SK-N-SH treated with all-trans-retinoic acid at 6 μM for 48 hours (cell line): ENCODE data around the gene ACTR2.

Experiments
- ATAC-seq: fragments of 200-7000 bp; cut with Tn5 transposase; 3 replicates; pipeline ENCODE4 v1.9.1; 2020; ENCODE audit warnings: mild to moderate bottlenecking, moderate library complexity
- ARNTL ChIP-seq: fragments of 450-650 bp; formaldehyde crosslinking; IDR thresholded peaks from 2 replicates; pipeline ENCODE4 v1.5.0; 2020; ENCODE audit warnings: low read depth, mild to moderate bottlenecking, moderate library complexity, borderline replicate concordance
- BACH2 ChIP-seq: fragments of 250-450 bp; sonication (Bioruptor Pico); IDR thresholded peaks from 2 replicates; pipeline ENCODE4 v1.9.0; 2021; ENCODE audit warnings: mild to moderate bottlenecking, borderline replicate concordance
- CSDC2 ChIP-seq: fragments of 250-450 bp; sonication (Bioruptor Pico); IDR thresholded peaks from 2 replicates; pipeline ENCODE4 v1.5.0; 2020; ENCODE audit warnings: mild to moderate bottlenecking, moderate library complexity
- GLIS3 ChIP-seq: fragments of 250-450 bp; sonication (Bioruptor Pico); IDR thresholded peaks from 2 replicates; pipeline ENCODE4 v1.5.0; 2020; ENCODE audit warnings: mild to moderate bottlenecking, moderate library complexity
- ISL1 ChIP-seq: fragments of 250-450 bp; sonication (Bioruptor Pico); IDR thresholded peaks from 2 replicates; pipeline ENCODE4 v2.1.2; 2022; ENCODE audit warnings: mild to moderate bottlenecking, moderate library complexity
- OSR1 ChIP-seq: fragments of 250-450 bp; sonication (Bioruptor Pico); IDR thresholded peaks from 2 replicates; pipeline ENCODE4 v1.8.0; 2022; ENCODE audit warnings: moderate library complexity, mild to moderate bottlenecking, inconsistent platforms
- PPARA ChIP-seq: fragments of 250-450 bp; sonication (Bioruptor Pico); IDR thresholded peaks from 2 replicates; pipeline ENCODE4 v1.5.0; 2020; ENCODE audit warnings: mild to moderate bottlenecking, borderline replicate concordance
- RARB ChIP-seq: fragments of 250-450 bp; sonication (Bioruptor Pico); IDR thresholded peaks from 2 replicates; pipeline ENCODE4 v1.8.0; 2021; ENCODE audit warnings: mild to moderate bottlenecking, moderate library complexity
- SNAI2 ChIP-seq: fragments of 250-450 bp; sonication (Bioruptor Pico); IDR thresholded peaks from 2 replicates; pipeline ENCODE4 v1.5.0; 2020; ENCODE audit warnings: mild to moderate bottlenecking, moderate library complexity
- TCF4 ChIP-seq: fragments of 250-450 bp; sonication (Bioruptor Pico); IDR thresholded peaks from 2 replicates; pipeline ENCODE4 v1.8.0; 2021; ENCODE audit warnings: mild to moderate bottlenecking, moderate library complexity, borderline replicate concordance
- TOX ChIP-seq: fragments of 250-450 bp; sonication (Bioruptor Pico); IDR thresholded peaks from 2 replicates; pipeline ENCODE4 v1.8.0; 2021; ENCODE audit warnings: mild to moderate bottlenecking, moderate library complexity, borderline replicate concordance
- ZC3H10 ChIP-seq: fragments of 250-450 bp; sonication (Bioruptor Pico); IDR thresholded peaks from 2 replicates; pipeline ENCODE4 v1.5.1; 2021; ENCODE audit warnings: mild to moderate bottlenecking, moderate library complexity
- ZFP3 ChIP-seq: fragments of 250-450 bp; sonication (Bioruptor Pico); IDR thresholded peaks from 2 replicates; pipeline ENCODE4 v1.5.0; 2020; ENCODE audit warnings: mild to moderate bottlenecking, moderate library complexity
- ZFP30 ChIP-seq: fragments of 450-650 bp; formaldehyde crosslinking; IDR thresholded peaks from 2 replicates; pipeline ENCODE4 v1.5.0; 2022; ENCODE audit warnings: mild to moderate bottlenecking, moderate library complexity
- ZNF565 ChIP-seq: fragments of 450-650 bp; formaldehyde crosslinking; conservative IDR thresholded peaks from 2 replicates; pipeline ENCODE4 v1.5.0; 2020; ENCODE audit warnings: low read depth, mild to moderate bottlenecking, moderate library complexity
- ZNF70 ChIP-seq: fragments of 450-650 bp; formaldehyde crosslinking; IDR thresholded peaks from 2 replicates; pipeline ENCODE4 v1.5.0; 2020; ENCODE audit warnings: mild to moderate bottlenecking, moderate library complexity
- ZNF8 ChIP-seq: fragments of 450-650 bp; formaldehyde crosslinking; IDR thresholded peaks from 2 replicates; pipeline ENCODE4 v1.5.0; 2020; ENCODE audit warnings: mild to moderate bottlenecking, moderate library complexity
- TF ChIP-seq, protein P1 (sequence below): fragments of 250-450 bp; sonication (Bioruptor Pico); IDR thresholded peaks from 2 replicates; pipeline ENCODE4 v1.8.0; 2021; ENCODE audit warnings: low read depth, mild to moderate bottlenecking, moderate library complexity, borderline replicate concordance
- TF ChIP-seq, protein P2 (sequence below): fragments of 250-450 bp; sonication (Bioruptor Pico); IDR thresholded peaks from 2 replicates; pipeline ENCODE4 v1.8.0; 2020; ENCODE audit warnings: mild to moderate bottlenecking, moderate library complexity, borderline replicate concordance
- TF ChIP-seq, protein P3 (sequence below): fragments of 250-450 bp; sonication (Bioruptor Pico); IDR thresholded peaks from 2 replicates; pipeline ENCODE4 v1.5.1; 2020; ENCODE audit warnings: low read depth, mild to moderate bottlenecking, moderate library complexity
- TF ChIP-seq, protein P4 (sequence below): fragments of 250-450 bp; sonication (Bioruptor Pico); IDR thresholded peaks from 2 replicates; pipeline ENCODE4 v1.5.1; 2021; ENCODE audit warnings: mild to moderate bottlenecking, moderate library complexity

Gene ACTR2

DNA sequence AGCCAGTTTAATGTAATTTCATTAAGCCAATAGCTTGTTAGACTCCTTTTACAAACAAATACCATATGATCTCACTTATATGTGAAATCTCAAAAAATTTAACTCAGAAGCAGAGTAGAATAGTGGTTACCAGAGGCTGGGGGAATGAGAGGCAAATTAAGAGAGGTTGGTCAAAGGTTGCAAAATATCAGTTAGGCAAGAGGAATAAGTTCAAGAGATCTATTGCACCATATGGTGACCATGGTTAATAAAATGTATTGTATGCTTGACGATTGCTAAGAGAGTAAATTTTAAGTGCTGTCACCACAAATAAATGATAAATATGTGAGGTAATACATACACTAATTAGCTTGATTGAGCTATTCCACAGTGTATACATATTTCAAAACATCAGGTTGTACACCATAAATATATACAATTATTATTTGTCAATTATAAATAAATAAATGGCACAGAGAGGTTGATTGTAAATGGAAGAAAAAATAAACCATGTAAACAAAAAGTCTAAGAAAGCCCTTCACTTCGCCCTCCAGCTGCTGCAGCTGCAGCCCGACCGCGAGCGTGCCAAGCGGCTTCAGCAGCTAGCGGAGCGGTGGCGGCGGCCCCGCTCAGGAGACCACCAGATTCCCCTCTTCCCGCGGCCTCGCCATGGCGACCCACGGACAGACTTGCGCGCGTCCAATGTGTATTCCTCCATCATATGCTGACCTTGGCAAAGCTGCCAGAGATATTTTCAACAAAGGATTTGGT, 23.0 kb upstream of the ACTR2 start (continued):
- TF ChIP-seq, protein P1, sequence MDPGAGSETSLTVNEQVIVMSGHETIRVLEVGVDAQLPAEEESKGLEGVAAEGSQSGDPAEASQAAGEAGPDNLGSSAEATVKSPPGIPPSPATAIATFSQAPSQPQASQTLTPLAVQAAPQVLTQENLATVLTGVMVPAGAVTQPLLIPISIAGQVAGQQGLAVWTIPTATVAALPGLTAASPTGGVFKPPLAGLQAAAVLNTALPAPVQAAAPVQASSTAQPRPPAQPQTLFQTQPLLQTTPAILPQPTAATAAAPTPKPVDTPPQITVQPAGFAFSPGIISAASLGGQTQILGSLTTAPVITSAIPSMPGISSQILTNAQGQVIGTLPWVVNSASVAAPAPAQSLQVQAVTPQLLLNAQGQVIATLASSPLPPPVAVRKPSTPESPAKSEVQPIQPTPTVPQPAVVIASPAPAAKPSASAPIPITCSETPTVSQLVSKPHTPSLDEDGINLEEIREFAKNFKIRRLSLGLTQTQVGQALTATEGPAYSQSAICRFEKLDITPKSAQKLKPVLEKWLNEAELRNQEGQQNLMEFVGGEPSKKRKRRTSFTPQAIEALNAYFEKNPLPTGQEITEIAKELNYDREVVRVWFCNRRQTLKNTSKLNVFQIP (CRISPR knock-in tag), result no peak
- TF ChIP-seq, protein P2, sequence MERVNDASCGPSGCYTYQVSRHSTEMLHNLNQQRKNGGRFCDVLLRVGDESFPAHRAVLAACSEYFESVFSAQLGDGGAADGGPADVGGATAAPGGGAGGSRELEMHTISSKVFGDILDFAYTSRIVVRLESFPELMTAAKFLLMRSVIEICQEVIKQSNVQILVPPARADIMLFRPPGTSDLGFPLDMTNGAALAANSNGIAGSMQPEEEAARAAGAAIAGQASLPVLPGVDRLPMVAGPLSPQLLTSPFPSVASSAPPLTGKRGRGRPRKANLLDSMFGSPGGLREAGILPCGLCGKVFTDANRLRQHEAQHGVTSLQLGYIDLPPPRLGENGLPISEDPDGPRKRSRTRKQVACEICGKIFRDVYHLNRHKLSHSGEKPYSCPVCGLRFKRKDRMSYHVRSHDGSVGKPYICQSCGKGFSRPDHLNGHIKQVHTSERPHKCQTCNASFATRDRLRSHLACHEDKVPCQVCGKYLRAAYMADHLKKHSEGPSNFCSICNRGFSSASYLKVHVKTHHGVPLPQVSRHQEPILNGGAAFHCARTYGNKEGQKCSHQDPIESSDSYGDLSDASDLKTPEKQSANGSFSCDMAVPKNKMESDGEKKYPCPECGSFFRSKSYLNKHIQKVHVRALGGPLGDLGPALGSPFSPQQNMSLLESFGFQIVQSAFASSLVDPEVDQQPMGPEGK (CRISPR knock-in tag), result no peak
- no peak for TF ChIP-seq OSR1 (CRISPR knock-in tag)

DNA sequence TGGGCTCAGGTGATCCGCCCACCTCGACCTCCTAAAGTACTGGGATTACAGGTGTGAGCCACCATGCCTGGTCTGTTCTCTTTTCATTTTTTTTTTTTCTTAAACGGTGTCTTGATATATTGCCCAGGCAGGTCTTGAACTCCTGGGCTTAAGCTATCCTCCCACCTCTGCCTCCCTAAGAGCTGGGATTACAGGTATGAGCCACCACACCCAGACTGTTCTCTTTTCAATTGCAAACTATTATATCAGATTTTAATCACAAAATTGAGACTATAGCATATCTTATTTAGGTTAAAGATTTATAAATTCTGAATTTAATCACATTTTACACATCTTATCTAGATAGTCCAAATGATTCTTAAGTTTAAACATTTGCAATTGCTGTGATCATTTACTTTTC, 15.5 kb upstream of the ACTR2 start:
- TF ChIP-seq RARB (CRISPR knock-in tag) (no peak), ARNTL (CRISPR knock-in tag) (no peak), ZFP30 (CRISPR knock-in tag) (no peak)
- TF ChIP-seq, protein P1 (CRISPR knock-in tag), result no peak
- ATAC-seq, result no peak

DNA sequence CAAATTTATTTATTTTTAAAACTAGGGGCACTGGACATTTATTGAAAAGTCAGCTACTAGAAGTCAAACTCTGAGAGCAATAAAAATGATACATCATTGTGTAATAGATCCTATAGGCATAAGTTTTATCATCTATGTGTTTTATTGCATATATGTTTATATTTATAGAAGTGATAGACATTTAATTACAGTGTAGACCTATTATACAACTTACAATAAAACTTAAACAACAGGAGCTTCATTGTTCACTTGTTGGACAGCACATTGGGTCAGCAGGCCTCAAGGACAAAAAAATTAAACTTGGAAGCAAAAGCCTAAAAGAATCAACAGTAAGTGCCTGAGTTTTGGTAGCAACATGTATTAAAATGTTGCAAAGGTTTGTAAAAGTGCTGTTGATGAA, 15.0 kb upstream of the ACTR2 start:
- no peak for ATAC-seq
- TF ChIP-seq ZNF70 (CRISPR knock-in tag) (no peak), TOX (CRISPR knock-in tag) (no peak), GLIS3 (CRISPR knock-in tag) (no peak), TCF4 (no peak), BACH2 (CRISPR knock-in tag) (no peak), ISL1 (CRISPR knock-in tag) (no peak), ZNF565 (CRISPR knock-in tag) (no peak), RARB (CRISPR knock-in tag) (no peak), PPARA (CRISPR knock-in tag) (no peak), OSR1 (CRISPR knock-in tag) (no peak)
- TF ChIP-seq, protein P3, sequence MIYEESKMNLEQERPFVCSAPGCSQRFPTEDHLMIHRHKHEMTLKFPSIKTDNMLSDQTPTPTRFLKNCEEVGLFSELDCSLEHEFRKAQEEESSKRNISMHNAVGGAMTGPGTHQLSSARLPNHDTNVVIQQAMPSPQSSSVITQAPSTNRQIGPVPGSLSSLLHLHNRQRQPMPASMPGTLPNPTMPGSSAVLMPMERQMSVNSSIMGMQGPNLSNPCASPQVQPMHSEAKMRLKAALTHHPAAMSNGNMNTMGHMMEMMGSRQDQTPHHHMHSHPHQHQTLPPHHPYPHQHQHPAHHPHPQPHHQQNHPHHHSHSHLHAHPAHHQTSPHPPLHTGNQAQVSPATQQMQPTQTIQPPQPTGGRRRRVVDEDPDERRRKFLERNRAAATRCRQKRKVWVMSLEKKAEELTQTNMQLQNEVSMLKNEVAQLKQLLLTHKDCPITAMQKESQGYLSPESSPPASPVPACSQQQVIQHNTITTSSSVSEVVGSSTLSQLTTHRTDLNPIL, result no peak
- TF ChIP-seq, protein P4, sequence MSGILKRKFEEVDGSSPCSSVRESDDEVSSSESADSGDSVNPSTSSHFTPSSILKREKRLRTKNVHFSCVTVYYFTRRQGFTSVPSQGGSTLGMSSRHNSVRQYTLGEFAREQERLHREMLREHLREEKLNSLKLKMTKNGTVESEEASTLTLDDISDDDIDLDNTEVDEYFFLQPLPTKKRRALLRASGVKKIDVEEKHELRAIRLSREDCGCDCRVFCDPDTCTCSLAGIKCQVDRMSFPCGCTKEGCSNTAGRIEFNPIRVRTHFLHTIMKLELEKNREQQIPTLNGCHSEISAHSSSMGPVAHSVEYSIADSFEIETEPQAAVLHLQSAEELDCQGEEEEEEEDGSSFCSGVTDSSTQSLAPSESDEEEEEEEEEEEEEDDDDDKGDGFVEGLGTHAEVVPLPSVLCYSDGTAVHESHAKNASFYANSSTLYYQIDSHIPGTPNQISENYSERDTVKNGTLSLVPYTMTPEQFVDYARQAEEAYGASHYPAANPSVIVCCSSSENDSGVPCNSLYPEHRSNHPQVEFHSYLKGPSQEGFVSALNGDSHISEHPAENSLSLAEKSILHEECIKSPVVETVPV (CRISPR knock-in tag), result no peak

DNA sequence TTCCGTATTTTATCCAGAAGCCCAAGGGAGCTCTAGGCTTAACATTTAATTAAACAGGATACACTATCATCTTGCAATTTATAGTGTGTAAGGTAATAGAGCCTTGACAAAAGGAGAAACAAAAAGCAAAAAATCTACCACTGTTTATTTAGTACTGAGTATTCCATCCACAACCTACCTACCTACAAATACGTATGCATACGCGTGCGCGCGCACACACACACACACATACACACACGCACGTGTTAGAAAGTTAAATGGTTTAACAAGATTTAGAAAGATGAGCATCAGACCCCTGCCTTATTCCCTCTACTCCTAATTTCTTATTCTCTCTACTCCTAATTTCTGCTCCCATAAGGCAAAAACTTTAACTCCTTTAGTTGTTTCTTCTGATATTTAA, 14.6 kb upstream of the ACTR2 start:
- no peak for ATAC-seq
- TF ChIP-seq, protein P4 (CRISPR knock-in tag), result no peak
- TF ChIP-seq ZNF8 (CRISPR knock-in tag) (no peak), ZFP3 (no peak), CSDC2 (CRISPR knock-in tag) (no peak), TCF4 (no peak), OSR1 (CRISPR knock-in tag) (no peak), PPARA (CRISPR knock-in tag) (no peak), ZC3H10 (no peak), RARB (CRISPR knock-in tag) (no peak), TOX (CRISPR knock-in tag) (no peak), SNAI2 (CRISPR knock-in tag) (no peak), GLIS3 (CRISPR knock-in tag) (no peak), ARNTL (CRISPR knock-in tag) (no peak), ZFP30 (CRISPR knock-in tag) (no peak), ZNF565 (CRISPR knock-in tag) (no peak)
- TF ChIP-seq, protein P2 (CRISPR knock-in tag), result no peak
- TF ChIP-seq, protein P1 (CRISPR knock-in tag), result no peak
